ENCODE results near the gene NAMPT. TPM values are rescaled to one million over a fixed set of nuclear protein-coding genes. Genes with fewer than 3 reads are reported as not detected.
"Not testable (repeated sequence)": the region's sequence is repeated elsewhere in the genome, so short reads cannot be mapped to it uniquely, and the experiment has no call there.

NAMPT gene
- total RNA-seq, 1 experiment from 2014 or later = 68.3 TPM

DNA sequence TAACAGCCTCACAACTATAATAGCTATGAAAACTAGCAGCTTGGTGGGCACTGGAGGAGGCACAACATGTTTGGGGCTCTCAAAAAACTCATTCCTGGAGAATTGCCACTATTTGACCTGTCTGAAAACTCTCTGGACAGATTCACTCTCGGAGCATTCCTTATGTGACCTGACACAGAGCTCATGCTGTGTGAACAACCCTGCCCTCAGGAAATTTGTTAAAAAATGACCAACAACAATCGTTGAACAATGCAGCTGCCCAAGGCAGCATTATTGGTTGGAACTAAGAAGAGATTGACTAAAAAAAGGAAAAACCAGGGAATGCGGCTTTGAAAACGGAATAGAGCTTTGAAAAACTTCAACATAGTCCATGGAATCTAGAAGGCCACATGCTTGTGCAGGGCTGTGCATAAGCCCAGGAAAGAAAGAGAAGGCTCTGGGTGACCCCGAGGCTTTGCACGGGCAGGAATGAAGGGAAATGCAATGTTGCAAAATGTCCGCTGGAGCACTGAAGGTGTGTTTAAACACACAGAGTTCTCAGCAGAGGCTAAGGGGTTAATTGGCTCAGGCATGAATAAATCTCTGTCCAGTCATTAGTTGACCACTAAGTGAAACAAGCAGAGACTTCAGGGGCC, 52.8 kb downstream of the NAMPT start:
- no peak for DNase-seq (ENCODE audit: low spot score)

DNA sequence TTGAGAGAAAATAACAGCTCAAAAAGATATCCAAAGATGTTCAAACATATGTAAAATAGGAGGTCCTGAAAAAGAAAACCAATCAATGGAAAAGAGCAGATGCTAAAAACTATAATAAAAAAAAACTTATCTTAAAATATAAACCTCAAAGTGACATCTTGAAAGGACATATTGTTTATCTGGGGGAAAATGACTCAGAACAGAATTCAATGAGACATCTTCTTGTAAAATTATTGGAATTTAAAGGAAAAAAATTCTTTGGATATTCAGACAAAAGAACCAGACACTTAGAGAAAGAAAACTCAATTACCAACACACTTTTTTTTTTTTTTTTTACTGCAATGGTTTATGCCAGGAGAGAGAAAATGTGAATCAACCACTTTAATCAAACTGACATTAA, 58.9 kb downstream of the NAMPT start:
- no peak for DNase-seq (ENCODE audit: low spot score)

DNA sequence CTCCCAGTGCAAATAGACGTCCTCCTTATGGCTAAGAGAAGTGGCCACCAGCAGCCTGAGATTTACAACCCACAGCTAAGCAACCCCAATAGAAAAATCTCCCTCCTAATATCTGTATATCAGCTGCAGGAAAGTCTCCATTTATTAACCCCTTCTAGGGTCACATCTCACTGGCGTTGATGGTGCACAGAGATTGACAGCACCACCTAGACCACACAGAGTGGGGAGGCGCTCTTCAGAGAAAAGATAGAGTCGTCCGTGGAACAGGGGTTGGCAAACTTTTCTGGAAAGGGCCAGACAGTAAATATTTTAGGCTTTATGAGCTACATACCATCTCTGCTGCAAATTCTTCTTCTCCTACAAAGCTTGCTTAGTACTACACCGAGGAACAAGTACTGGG, 60.0 kb downstream of the NAMPT start:
- DNase-seq (ENCODE audit: low spot score) = no peak

DNA sequence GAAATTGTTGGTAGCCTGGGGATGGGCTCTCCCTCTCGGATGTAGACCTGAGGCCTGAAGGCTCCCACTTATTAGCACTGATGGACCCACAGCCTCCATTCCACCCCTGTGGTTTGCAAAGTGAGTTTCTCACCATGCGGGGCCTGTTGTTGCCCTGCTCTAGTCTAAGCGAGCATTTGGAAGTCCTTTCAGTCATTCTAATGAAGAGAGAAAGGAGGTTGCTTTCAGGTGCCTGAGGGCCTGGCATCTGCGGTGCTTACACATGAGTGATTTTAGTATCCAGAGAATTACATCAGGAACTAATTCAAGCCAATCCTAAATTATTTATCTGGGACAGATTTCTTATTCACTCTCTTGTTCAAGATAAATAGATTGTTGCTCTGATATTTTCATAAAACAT, 61.6 kb downstream of the NAMPT start:
- no peak for DNase-seq (ENCODE audit: low spot score)

DNA sequence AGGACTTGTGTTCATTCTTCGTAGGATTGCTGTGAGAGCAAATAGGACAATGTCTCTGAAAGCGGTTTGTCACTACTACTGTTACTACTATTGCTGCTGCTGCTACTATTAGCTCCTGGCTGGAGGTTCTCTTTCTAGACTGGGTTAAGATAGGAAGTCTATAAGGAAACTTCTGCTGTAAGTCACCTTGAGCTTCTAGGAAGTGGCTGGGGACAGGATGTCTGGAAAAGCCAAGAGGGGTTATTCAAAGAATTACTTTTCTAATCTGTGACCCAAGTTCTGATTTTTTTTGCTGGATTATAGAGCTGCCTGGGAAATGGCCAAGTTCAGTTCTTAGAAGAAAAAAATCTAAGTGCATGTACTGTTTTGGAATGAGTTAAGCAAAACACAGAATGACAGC, 62.2 kb downstream of the NAMPT start:
- DNase-seq (ENCODE audit: low spot score) = no peak

DNA sequence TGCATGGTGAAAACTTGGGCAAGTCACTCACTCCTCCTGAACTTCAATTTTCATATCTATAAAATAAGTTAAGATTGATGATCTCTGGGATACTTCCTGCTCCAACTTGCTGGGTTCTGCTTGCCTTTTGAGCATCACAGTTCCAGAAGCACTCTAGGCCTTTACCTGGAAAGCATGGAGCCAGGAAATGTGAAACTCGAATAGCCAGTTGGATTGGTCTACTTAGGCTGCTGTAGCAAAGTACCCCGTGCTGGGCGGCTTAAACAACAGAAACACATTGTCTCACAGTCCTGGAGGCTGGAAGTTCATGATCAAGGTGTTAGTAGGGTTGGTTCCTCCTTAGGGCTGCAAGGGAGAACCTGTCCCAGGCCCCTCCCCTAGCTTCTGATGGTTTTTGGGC, 64.5 kb downstream of the NAMPT start:
- DNase-seq (ENCODE audit: low spot score) = no peak

DNA sequence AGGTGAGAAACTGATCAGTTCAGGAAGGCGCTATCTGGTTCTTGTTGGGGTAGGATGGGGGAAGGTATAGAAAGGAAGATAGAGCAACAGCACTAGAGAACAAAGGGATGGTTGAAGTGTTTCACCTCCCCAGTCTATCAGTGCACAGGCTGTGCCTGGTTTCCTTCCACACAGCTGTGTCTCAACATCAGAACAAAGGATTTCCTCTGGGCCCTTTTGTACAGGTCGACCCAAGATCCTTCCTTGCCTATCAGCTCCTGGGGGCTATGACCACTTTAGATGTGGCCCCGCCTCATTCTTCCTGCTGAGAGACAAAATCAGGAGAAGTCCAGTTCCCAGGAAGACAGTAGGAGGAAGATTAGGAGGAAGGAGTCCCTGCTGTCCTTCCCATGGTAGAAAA, 65.6 kb downstream of the NAMPT start:
- no peak for DNase-seq (ENCODE audit: low spot score)

DNA sequence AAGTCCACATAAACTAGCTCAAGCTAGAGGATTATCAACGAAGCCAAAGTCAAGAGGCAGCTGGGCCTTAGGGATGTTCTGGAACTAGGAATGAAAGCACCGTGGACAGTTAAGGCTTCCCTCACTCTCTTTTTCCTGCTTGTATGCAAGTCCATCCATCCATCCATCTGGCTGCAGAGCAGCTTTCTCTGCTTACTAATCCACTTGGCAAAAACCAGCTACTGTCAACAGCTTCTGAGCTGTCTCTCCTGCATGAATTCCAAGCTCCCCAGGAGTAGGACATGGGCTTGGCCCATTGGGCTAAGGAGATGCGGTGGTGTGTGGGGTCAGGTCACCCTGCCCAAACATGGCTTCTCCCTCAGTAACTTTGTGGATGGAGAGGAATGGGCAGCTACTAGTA, 66.2 kb downstream of the NAMPT start:
- DNase-seq (ENCODE audit: low spot score) = no peak

DNA sequence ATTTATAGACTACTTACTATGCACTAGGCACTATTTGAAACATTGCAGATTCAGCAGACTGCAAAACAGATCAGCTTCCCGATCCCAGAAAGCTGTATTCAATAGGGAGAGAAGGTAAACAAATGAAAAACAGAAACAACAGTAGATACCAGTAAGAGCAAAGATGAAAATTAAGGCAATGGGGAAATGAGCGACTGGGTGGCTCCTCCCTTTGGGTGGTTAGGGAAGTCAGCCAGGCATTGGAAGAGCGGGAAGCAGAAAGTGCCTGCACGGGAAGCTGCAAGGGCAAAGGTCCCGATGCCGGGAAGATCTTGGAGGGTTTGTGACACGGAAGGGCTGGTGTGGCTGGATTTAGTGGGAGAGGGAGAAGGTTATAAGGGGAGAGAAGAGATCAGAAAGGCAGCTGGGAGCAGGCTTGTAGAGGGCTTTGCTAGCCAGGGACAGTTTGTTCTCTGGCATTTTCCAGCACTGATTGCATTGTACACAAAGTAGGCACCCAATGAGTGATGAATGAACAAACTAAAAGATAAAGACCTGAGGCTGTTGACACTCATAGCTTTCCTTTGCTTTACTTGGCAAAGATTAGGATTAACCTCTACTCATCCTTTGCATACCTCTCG, 67.8 kb downstream of the NAMPT start:
- DNase-seq (ENCODE audit: low spot score) = peak; percentile 63

DNA sequence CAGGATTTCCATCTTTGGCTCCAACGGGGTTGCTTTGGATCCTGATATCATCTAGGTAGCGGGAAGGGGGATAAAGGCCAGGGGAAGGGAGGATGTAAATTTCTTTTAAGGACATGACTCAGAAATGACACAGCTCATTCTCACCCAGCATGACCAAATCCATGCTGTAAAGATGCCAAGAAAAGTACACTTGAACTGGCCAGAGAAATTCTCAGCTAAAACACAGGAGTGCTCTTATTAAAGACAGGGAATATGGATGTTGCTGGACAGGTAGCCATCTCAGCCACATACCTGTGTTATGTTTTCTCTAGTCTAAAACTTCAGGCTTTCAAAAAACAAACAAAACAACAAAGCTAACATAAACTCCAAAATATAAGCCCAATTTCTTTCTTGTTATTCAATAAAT, 68.3 kb downstream of the NAMPT start:
- peak; percentile 96 for DNase-seq (ENCODE audit: low spot score)

DNA sequence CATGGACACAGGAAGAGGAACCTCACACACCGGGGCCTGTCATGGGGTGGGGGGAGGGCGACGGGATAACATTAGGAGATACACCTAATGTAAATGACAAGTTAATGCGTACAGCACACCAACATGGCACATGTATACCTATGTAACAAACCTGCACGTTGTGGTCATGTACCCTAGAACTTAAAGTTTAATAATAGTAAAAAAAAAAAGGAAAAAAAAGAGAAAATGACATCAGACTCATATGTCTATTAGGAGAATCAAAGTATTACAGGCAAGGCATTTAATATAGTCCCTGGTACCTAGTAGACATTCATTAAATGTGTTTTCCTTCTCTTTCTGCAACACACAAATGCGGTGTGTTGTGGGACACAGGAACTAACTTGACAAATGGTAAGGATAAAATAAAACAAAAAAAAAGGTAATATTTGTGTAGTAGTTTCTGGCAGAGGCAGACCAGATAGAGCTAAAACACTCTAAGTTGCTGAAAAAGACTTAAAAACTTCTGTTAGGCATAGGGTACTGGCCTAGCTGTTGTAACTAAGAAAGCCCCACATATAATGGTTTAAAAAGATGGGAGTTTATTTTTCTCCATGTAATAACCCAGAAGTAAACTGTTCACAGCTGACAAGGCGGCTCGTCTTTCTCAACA, 68.8 kb downstream of the NAMPT start:
- DNase-seq (ENCODE audit: low spot score) = no peak

DNA sequence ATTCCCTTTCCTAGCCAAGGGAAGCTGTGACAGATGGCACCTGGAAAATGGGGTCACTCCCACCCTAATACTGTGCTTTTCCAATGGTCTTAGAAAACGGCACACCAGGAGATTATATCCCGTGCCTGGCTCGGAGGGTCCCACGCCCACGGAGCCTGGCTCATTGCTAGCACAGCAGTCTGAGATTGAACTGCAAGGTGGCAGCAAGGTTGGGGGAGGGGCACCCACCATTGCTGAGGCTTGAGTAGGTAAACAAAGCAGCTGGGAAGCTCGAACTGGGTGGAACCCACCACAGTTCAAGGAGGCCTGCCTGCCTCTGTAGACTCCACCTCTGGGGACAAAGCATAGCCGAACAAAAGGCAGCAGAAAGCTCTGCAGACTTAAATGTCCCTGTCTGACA, 75.8 kb downstream of the NAMPT start:
- not testable (repeated sequence) for DNase-seq (ENCODE audit: low spot score)

DNA sequence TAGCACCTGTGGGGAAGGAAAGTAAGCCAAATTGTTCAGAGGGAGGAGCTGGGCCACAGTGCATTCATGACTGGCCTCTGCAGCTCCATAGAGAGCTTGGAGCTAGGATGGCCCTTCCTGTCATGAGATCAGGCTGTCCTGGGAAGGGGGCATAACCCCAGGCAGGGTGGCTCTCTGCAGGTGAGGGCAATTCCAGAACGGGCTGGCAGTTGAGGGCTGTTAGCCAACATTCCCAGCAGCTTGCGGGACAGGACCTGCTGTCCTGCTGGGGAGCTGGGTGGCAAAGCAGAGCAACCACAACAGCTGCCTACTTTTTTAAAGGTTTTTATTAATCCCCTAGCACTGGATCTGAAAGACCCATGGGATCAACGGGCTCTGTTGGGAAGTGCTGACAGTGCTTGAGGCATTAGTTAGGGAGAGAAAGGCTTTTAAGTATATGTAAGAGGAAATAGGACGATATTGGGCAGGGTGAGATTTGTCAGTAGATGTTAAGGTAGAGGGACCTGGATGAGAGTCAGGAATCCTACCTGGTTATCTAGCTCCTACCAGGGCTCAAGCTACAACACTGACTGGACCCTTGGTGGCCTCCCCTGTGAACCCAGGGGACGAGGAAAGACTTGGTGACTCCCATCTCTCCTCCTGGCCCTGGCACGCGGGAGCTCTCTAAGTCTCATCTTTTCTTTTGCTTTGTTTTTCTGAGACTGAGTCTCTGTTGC, 77.8 kb downstream of the NAMPT start:
- no peak for DNase-seq (ENCODE audit: low spot score)

DNA sequence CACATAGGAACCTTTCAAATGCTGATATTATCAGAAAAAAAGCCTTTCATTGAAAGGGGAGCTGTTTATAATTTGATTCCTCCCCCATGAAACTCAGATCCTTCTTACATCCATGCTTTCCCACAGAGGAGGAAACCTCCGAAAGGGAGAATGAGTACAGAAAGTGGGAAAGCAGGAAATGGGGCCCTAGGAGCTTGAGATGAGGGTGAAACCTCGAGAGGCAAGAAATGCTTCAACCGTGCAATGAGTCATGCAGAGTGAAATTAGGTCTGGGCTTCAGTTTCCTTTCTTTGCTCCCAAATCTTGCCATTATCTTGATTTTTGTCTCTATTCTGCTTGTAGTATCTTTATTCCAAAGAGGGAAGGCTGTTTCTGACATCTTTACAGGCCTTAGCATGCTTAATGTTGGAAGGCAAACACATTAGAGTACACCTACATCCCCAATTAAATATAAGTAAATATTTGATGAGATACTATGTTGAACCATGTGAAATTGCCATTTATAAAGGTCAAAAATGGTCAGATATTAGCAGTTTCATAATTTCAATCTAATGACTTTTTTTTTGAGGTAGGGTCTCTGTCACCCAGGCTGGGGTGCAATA, 79.1 kb downstream of the NAMPT start:
- peak; percentile 11 for DNase-seq (ENCODE audit: low spot score)

DNA sequence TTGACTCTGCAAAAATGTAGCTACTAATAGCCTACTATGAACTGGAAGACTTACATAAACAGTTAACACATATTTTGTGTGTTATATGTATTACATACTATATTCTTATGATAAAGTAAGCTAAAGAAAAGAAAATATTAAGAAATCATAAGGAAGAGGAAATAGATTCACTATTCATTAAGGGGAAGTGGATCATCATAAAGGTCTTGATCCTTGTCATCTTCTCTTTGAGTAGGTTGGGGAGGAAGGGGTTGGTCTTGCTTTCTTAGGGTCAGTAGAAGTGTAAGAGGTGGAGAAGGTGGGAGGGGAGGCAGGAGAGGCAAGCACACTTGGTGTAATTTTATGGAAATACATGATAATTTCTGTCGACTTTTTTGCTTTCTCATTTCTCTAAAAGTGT, 81.3 kb downstream of the NAMPT start:
- DNase-seq (ENCODE audit: low spot score) = no peak

DNA sequence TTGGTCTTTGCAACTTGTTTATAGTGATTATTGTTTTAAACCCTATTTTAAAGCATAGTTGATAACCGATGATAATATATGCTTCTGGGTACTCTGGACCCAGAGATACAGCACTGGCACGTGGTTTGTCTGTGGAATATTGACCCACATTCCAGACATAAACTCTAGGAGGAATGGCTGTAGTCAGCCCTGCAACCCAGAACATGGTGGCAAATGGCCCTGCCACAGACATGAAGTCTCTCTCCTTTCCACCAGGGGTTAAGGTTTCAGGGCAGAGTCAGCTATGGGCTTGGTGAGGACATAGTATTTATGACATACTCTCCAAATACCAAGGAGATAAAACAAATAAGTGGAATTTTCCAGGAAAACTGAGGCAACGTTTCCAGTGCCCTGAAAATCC, 83.6 kb downstream of the NAMPT start:
- DNase-seq (ENCODE audit: low spot score) = no peak

DNA sequence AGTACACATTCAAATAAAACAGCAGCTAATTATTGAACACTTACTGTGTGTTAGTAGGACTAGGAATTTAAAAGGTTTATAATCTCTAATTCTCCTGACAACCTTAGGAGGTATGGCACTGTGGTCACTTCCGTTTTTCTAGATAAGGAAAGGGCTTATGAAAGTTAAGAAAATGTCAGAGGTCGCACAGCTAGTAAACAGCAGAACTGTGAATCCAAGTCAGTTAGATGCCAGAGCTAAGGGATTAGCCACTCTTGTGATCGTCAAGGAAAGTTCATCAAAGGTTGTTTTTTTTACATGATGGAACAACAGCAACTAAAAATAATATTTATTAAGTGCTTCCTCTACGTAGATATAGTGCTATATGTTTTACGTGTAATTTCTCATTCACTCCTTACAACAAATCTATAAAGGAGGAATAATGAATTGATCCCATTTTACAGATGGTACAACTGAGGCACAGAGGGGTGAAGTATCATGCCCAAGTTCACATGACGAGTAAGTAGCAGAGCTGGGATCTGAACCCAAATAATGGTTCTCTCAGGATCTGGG, 84.9 kb downstream of the NAMPT start:
- DNase-seq (ENCODE audit: low spot score) = no peak

DNA sequence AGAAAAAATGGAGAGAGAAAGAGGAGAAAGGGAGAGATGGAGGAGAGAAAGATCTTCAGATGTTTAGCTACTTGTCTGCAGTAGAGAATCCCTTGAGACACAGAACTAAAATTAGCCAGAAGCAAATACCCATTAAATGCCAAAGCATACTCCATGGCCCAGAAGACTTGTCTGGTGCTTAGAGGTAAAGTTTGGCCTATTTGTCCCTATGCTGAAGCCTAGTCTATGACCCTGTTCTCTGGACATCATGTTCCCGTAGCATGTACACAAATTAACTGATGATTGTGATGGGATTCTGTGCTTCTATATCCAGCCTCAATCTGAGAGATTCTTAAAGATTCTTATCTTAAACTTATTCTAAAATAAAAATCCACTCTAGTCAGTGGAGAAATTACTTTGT, 85.8 kb downstream of the NAMPT start:
- no peak for DNase-seq (ENCODE audit: low spot score)
